ENCODE results near the gene HYOU1. TPM values are rescaled to one million over a fixed set of nuclear protein-coding genes. Genes with fewer than 3 reads are reported as not detected.
A peak's percentile ranks its signal among the peaks of the same experiment; 100 is the strongest.
"Not testable (repeated sequence)": the region's sequence is repeated elsewhere in the genome, so short reads cannot be mapped to it uniquely, and the experiment has no call there.

HYOU1 gene
- total RNA-seq, 1 experiment from 2014 or later, result 172 TPM

GRCh38 chr11:119021631-119022030 lies 35.4 kb downstream of the HYOU1 start:
- no peak for DNase-seq (ENCODE audit: low read depth)

GRCh38 chr11:119019996-119020395 lies 37.0 kb downstream of the HYOU1 start:
- DNase-seq (ENCODE audit: low read depth), result no peak

DNA sequence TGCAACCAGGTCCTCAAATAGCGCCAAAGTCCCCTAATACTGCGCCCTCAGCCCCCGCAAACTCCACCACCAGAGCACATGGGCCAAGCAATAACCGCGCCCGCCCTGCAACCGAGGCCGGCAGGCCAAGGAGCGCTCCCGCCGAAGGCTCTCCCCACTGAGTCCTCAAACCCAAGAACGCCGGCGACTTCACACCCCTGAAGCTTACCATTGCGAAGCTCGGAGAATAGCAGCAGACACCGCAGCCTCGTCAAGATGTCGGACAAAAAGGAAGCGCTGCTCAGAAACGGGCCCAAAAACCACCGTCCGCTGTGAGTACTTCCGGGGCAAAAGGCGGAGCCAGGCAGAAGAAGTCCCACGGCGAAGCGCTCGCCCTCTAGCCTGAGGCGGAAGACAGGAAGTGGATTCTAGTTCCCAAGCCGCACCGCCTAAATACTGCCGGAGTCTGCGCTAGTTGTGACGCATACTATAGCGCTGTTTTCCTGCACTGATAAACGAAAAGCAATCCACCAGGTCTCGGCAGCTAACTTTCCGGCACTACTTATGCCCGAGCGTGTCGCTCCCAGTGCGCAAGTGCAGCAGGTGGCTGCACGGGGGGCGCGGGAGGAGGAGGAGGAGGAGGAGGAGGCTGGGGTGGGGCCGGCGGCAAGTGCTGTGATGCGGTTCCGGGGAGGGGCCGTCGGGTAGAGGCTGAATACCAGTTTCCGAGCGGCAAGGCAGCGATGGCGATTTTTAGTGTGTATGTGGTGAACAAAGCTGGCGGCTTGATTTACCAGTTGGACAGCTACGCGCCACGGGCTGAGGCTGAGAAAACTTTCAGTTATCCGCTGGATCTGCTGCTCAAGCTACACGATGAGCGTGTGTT lies 38.7 kb downstream of the HYOU1 start, which contains the start of the genes RPS25 and TRAPPC4:
Gene RPS25, minus strand, starts transcription at position 270 of the 865 bp plus-strand sequence. Its CDS starts 59 bp downstream, at position 211.
Gene TRAPPC4, plus strand, starts transcription at position 693 of the 865 bp plus-strand sequence. Its CDS starts 30 bp downstream, at position 723.
- DNase-seq (ENCODE audit: low read depth), result peak; percentile 96

- not testable (repeated sequence) for DNase-seq (ENCODE audit: low read depth)
Observed at GRCh38 chr11:119017377-119017776, 39.6 kb downstream of the HYOU1 start.

GRCh38 chr11:119016216-119017009 lies 40.6 kb downstream of the HYOU1 start:
- DNase-seq (ENCODE audit: low read depth), result no peak

DNA sequence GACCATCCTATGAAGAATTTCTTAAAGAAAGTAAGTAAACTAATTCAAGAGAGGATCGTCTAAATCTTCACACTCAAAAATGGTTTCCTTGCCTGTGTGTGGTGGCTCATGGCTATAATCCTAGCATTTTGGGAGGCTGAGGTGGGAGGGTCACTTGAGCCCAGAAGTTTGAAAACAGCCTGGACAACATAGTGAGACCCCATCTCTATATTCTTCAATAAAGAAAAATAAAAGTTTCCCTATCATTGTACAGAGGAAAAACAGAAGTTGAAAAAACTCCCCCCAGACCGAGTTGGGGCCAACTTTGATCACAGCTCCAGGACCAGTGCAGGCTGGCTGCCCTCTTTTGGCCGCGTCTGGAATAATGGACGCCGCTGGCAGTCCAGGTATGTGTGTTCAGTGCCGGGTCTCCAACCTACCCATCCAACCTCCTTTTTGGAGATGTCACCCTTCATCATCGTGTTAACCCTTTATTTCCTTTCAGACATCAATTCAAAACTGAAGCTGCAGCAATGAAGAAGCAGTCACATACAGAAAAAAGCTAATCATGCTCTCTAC lies 41.9 kb downstream of the HYOU1 start:
- DNase-seq (ENCODE audit: low read depth), result no peak

DNA sequence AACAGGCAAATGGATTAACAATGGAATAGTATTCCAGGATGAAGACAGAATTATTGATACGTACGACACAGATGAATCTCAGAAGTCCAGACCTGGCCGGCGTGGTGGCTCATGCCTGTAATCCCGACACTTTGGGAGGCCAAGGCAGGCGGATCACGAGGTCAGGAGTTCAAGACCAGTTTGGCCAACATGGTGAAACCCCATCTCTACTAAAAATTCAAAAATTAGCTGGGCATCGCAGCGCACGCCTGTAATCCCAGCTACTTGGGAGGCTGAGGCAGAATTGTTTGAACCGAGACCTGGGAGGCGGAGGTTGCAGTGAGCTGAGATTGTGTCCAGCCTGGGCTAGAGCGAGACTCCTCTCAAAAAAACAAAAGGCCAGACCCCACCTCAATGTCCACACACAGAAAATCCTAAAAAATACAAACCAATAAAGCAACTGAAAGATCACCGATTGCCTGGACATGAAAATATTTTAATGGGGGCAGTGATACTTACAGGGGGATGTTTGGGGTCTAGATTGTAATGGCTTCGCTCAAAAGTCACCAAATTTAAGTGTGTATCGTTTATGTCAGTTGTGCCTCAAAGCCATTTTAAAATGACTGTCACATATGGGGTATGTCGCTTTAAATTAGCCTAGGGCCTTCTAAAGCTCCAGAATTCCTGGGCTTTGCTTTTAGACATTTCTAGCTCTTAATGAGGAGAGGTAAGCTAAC lies 42.6 kb downstream of the HYOU1 start:
- DNase-seq (ENCODE audit: low read depth), result no peak

- no peak for DNase-seq (ENCODE audit: low read depth)
Observed at GRCh38 chr11:119012629-119013170, 44.3 kb downstream of the HYOU1 start.

DNA sequence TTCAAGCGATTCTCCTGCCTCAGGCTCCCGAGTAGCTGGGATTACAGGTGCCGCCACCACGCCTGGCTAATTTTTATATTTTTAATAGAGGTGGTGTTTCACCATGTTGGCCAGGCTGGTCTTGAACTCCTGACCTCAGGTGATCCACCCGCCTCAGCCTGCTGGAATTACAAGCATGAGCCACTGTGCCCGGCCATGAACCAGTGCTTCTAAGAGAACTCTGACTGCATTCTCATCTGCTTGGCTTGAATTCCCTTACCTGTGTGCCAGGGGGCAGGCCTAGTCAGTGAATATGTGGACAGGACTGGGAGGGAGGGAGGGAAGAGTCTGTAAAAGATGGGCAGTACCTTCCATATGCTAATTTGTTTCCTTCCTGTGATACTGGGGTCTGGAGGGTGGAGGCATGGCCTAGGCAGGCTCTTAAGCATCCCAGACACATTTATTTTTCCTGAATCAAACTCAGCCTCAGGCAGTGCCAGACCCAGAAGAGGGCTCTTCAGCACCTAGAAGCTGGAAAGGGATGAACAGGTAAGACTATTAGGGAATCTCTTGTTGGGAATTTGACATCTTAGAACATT lies 45.4 kb downstream of the HYOU1 start:
- DNase-seq (ENCODE audit: low read depth), result no peak

DNA sequence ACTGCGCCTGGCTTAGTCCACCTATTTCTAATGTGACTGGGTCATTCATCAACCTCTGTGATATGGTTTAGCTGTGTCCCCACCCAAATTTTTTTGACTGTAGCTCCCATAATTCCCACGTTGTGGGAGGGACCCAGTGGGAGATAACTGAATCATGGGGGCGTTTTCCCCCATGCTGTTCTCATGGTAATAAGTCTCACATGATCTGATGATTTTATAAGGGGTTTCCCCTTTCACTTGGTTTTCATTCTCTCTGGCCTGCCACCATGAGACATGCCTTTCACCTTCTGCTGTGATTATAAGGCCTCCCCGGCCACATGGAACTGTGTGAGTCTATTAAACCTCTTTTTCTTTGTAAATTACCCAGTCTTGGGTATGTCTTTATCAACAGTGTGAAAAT lies 50.3 kb downstream of the HYOU1 start:
- no peak for DNase-seq (ENCODE audit: low read depth)

GRCh38 chr11:119000906-119001305 lies 56.1 kb downstream of the HYOU1 start:
- DNase-seq (ENCODE audit: low read depth), result no peak

GRCh38 chr11:118998822-118999221 lies 58.2 kb downstream of the HYOU1 start:
- peak; percentile 81 for DNase-seq (ENCODE audit: low read depth)

- DNase-seq (ENCODE audit: low read depth), result no peak
Observed at GRCh38 chr11:118998388-118998717, 58.7 kb downstream of the HYOU1 start.

- peak; percentile 88 for DNase-seq (ENCODE audit: low read depth)
Observed at GRCh38 chr11:118997627-118998387, 59.2 kb downstream of the HYOU1 start, which contains the start of gene CENATAC. Gene CENATAC (plus strand): TSS chr11:118998138. CDS start chr11:118998198, 60 bp downstream.

GRCh38 chr11:118996926-118997626 lies 59.9 kb downstream of the HYOU1 start:
- DNase-seq (ENCODE audit: low read depth), result no peak

Measured in Daoy (cell line).